SK-N-SH (cell line): ENCODE measurements around the gene ADAMTSL1. TPM values are rescaled to one million over a fixed set of nuclear protein-coding genes. Genes with fewer than 3 reads are reported as not detected.

Experiments
- CTCF ChIA-PET: fragments of 300-600, 350-600 bp; formaldehyde crosslinking; extraction: SDS; loops from one replicate; lab custom pipeline; 2021; lab: Yijun Ruan, JAX
- POLR2A ChIA-PET: fragments of 350-600 bp; sonication (Branson Sonifier 250); formaldehyde crosslinking; extraction: SDS; loops from one replicate; lab custom pipeline; 2020; ENCODE audit warnings: antibody characterized with exemption, inconsistent platforms; lab: Yijun Ruan, JAX
- DNase-seq: peaks from one replicate; pipeline ENCODE4 v3.0.0; 2012
- H2AFZ ChIP-seq: fragments of 200-600 bp; sonication (generic); 2 replicates; pipeline ENCODE4 v1.8.1; 2016; ENCODE audit warnings: antibody characterized with exemption, mild to moderate bottlenecking, low read depth
- H3F3A ChIP-seq: fragments of 200-600 bp; sonication (generic); replicated peaks from 2 replicates; pipeline ENCODE3; 2016; ENCODE audit warnings: antibody characterized with exemption, mild to moderate bottlenecking; ENCODE audit not compliant: insufficient read depth
- H3K27ac ChIP-seq, 2 experiments: fragments of 200-500 bp in 1 of 2; fragments of 200-600 bp in 1 of 2; sonication (Bioruptor generic) in 1 of 2; sonication (generic), shearing (Covaris generic) in 1 of 2; 2 replicates each; pipeline versions ENCODE4 v1.5.1 to v1.6.1; 2014 to 2016; ENCODE audit warnings: low read depth in 2 of 2, inconsistent platforms in 1 of 2, low read length in 1 of 2, mild to moderate bottlenecking in 1 of 2, mixed read lengths in 1 of 2
- H3K27me3 ChIP-seq: fragments of 200-600 bp; sonication (generic), shearing (Covaris generic); 2 replicates; pipeline ENCODE4 v1.6.1; 2016; ENCODE audit warnings: mixed run types; ENCODE audit not compliant: insufficient read depth
- H3K36me3 ChIP-seq, 2 experiments: fragments of 200-500 bp in 1 of 2; fragments of 200-600 bp in 1 of 2; sonication (Bioruptor generic) in 1 of 2; sonication (generic) in 1 of 2; replicated peaks in 1 of 2; 2 replicates each; pipeline versions ENCODE3 to v1.5.1; 2014 to 2016; ENCODE audit warnings: low read length in 1 of 2, mild to moderate bottlenecking in 1 of 2; ENCODE audit not compliant: insufficient read depth in 2 of 2, control insufficient read depth in 1 of 2
- H3K4me1 ChIP-seq, 2 experiments: fragments of 200-500 bp in 1 of 2; fragments of 200-600 bp in 1 of 2; sonication (Bioruptor generic) in 1 of 2; sonication (generic), shearing (Covaris generic) in 1 of 2; 2 replicates each; pipeline versions ENCODE4 v1.5.1 to v1.6.1; 2014 to 2016; ENCODE audit warnings: low read depth in 1 of 2, low read length in 1 of 2, mixed run types in 1 of 2; ENCODE audit not compliant: insufficient read depth in 2 of 2, control insufficient read depth in 1 of 2
- H3K4me2 ChIP-seq: fragments of 200-600 bp; sonication (generic), shearing (Covaris generic); 2 replicates; pipeline ENCODE4 v1.6.1; 2017; ENCODE audit warnings: mixed run types
- H3K4me3 ChIP-seq, 2 experiments: fragments of 200-500 bp in 1 of 2; fragments of 200-600 bp in 1 of 2; sonication (Bioruptor generic) in 1 of 2; sonication (generic), shearing (Covaris generic) in 1 of 2; 2 replicates each; pipeline versions ENCODE4 v1.5.1 to v1.8.1; 2014 to 2016; ENCODE audit warnings: low read depth in 2 of 2, inconsistent platforms in 1 of 2, low read length in 1 of 2, mild to moderate bottlenecking in 1 of 2, mixed read lengths in 1 of 2, moderate library complexity in 1 of 2
- H3K79me2 ChIP-seq: fragments of 200-600 bp; sonication (generic); 2 replicates; pipeline ENCODE4 v1.8.1; 2017; ENCODE audit warnings: mild to moderate bottlenecking; ENCODE audit not compliant: insufficient read depth
- H3K9ac ChIP-seq: fragments of 200-600 bp; sonication (generic); 2 replicates; pipeline ENCODE4 v1.6.1; 2017; ENCODE audit warnings: mixed run types
- H3K9me2 ChIP-seq: fragments of 200-600 bp; sonication (generic); 2 replicates; pipeline ENCODE4 v1.6.1; 2017; ENCODE audit warnings: mixed run types
- H3K9me3 ChIP-seq: fragments of 200-600 bp; sonication (generic); 2 replicates; pipeline ENCODE4 v1.6.1; 2017; ENCODE audit warnings: mixed run types, mild to moderate bottlenecking, moderate library complexity
- H4K20me1 ChIP-seq: fragments of 200-600 bp; sonication (generic); 2 replicates; pipeline ENCODE4 v1.6.1; 2017; ENCODE audit warnings: mild to moderate bottlenecking, mixed run types; ENCODE audit not compliant: insufficient read depth
- CHD2 ChIP-seq: fragments of 150-350 bp; IDR thresholded peaks from 2 replicates; pipeline ENCODE4 v1.6.1; 2018; ENCODE audit warnings: low read length; ENCODE audit not compliant: partially characterized antibody
- EP300 ChIP-seq, 2 experiments: IDR thresholded peaks; 2 replicates each; pipeline versions ENCODE4 v1.4.0 to v1.6.1; 2012; ENCODE audit warnings: borderline replicate concordance in 1 of 2, low read depth in 1 of 2, low read length in 1 of 2
- EZH2phosphoT487 ChIP-seq: fragments of 200-600 bp; sonication (generic); IDR thresholded peaks from 2 replicates; pipeline ENCODE4 v1.6.1; 2017; ENCODE audit warnings: low read depth, mixed run types, mild to moderate bottlenecking, antibody characterized with exemption, moderate library complexity, borderline replicate concordance
- FOXM1 ChIP-seq: IDR thresholded peaks from 2 replicates; pipeline ENCODE4 v1.4.0; 2012; ENCODE audit warnings: low read depth, mild to moderate bottlenecking
- IRF3 ChIP-seq: fragments of 150-350 bp; IDR thresholded peaks from 2 replicates; pipeline ENCODE4 v1.6.1; 2016; ENCODE audit warnings: mild to moderate bottlenecking, low read depth, low read length
- JUND ChIP-seq: IDR thresholded peaks from 2 replicates; pipeline ENCODE4 v1.4.0; 2012
- MAX ChIP-seq: IDR thresholded peaks from 2 replicates; pipeline ENCODE4 v1.4.0; 2012; ENCODE audit warnings: low read depth
- MXI1 ChIP-seq: IDR thresholded peaks from 2 replicates; pipeline ENCODE4 v1.6.1; 2012; ENCODE audit warnings: mild to moderate bottlenecking, low read depth, low read length, improper control_type of control experiment
- NFIC ChIP-seq: IDR thresholded peaks from 2 replicates; pipeline ENCODE4 v1.4.0; 2012; ENCODE audit warnings: borderline replicate concordance
- NRF1 ChIP-seq: IDR thresholded peaks from 2 replicates; pipeline ENCODE4 v1.6.1; 2012; ENCODE audit warnings: low read depth, mild to moderate bottlenecking, low read length
- POLR2AphosphoS5 ChIP-seq: IDR thresholded peaks from 2 replicates; pipeline ENCODE4 v1.6.1; 2012; ENCODE audit warnings: low read depth, low read length
- RCOR1 ChIP-seq: fragments of 150-350 bp; IDR thresholded peaks from 2 replicates; pipeline ENCODE4 v1.6.1; 2017; ENCODE audit warnings: antibody characterized with exemption, low read length
- RFX5 ChIP-seq: IDR thresholded peaks from 2 replicates; pipeline ENCODE4 v1.6.1; 2012; ENCODE audit warnings: mild to moderate bottlenecking, improper control_type of control experiment, low read length
- RXRA ChIP-seq: IDR thresholded peaks from 2 replicates; pipeline ENCODE4 v1.4.0; 2012; ENCODE audit warnings: low read depth, mild to moderate bottlenecking, borderline replicate concordance
- SIN3A ChIP-seq: IDR thresholded peaks from 2 replicates; pipeline ENCODE4 v1.6.1; 2012; ENCODE audit warnings: low read depth, mild to moderate bottlenecking, low read length, moderate library complexity, borderline replicate concordance
- TAF1 ChIP-seq: IDR thresholded peaks from 2 replicates; pipeline ENCODE4 v1.6.1; 2012; ENCODE audit warnings: low read depth, mild to moderate bottlenecking, low read length, moderate library complexity, borderline replicate concordance
- TCF12 ChIP-seq: IDR thresholded peaks from 2 replicates; pipeline ENCODE4 v1.4.0; 2012
- TEAD4 ChIP-seq: IDR thresholded peaks from 2 replicates; pipeline ENCODE4 v1.4.0; 2012; ENCODE audit warnings: mild to moderate bottlenecking, borderline replicate concordance; ENCODE audit not compliant: insufficient read depth
- USF1 ChIP-seq: IDR thresholded peaks from 2 replicates; pipeline ENCODE4 v1.4.0; 2012; ENCODE audit warnings: low read depth, borderline replicate concordance
- USF2 ChIP-seq: fragments of 150-350 bp; IDR thresholded peaks from 2 replicates; pipeline ENCODE4 v1.6.1; 2017; ENCODE audit warnings: antibody characterized with exemption, low read length, low read depth, borderline replicate concordance
- ZBTB33 ChIP-seq: IDR thresholded peaks from 2 replicates; pipeline ENCODE4 v1.4.0; 2012; ENCODE audit warnings: low read depth, borderline replicate concordance
- WGBS: methylation state at CpG from one replicate; pipeline ENCODE4 v1.1.6; 2017; ENCODE audit warnings: low lambda C conversion rate; 5-methylcytosine and 5-hydroxymethylcytosine counted together
- polyA plus RNA-seq, 3 experiments: library from polyadenylated mRNA; depleted of rRNA; stranded (reverse); fragments of >200 nt; gene quantifications; 2 replicates each; pipeline ENCODE4 v1.2.3, GENCODE V29; 2012

ADAMTSL1 gene
- polyA plus RNA-seq, 1 of the 3 experiments (the other 2 are of a cell fraction) = 114 TPM

GRCh38 chr9:18890372-18890771 lies 416.4 kb downstream of the ADAMTSL1 start (continued):
- no peak for TF ChIP-seq IRF3
- no peak for TF ChIP-seq SIN3A
- peak; percentile 86 for TF ChIP-seq TCF12
- 0 out of 2 replicates have a peak, but pooled peaks have one; percentile 50 for TF ChIP-seq ZBTB33
- no peak for TF ChIP-seq NRF1
- 0 out of 2 replicates have a peak, but pooled peaks have one; percentile 4 for TF ChIP-seq RCOR1
- peak; percentile 84 for TF ChIP-seq JUND
- TF ChIP-seq NFIC = peak; percentile 69

- H2AFZ ChIP-seq = no peak overlapping the region
- no peak overlapping the region for H3K4me2 ChIP-seq
- H3K4me1 ChIP-seq = peaks cover 13 to 34% of the 10 kb centered on the region in 2 experiments; a peak in 3 of 4 replicates
- ChIA-PET POLR2A (no interaction called here), CTCF (no interaction called here)
- 88% methylated on average over 4 of the region's 5 CpGs for WGBS
- no peaks in the 10 kb centered on the region for H3K79me2 ChIP-seq
- DNase-seq = no peak
- H3K9me2 ChIP-seq = no peaks in the 10 kb centered on the region
- H4K20me1 ChIP-seq = no peaks in the 10 kb centered on the region
- H3K27me3 ChIP-seq = no peaks in the 10 kb centered on the region
- peaks cover 7% of the 10 kb centered on the region for H3F3A ChIP-seq
- no peak overlapping the region for H3K9ac ChIP-seq
- peaks cover 12 to 78% of the 10 kb centered on the region in 2 experiments for H3K36me3 ChIP-seq
- H3K4me3 ChIP-seq = no peak overlapping the region
- H3K9me3 ChIP-seq = peaks cover 21% of the 10 kb centered on the region
- no peak overlapping the region for H3K27ac ChIP-seq
- TF ChIP-seq USF1 (no peak), TEAD4 (no peak), POLR2AphosphoS5 (no peak), SIN3A (no peak), CHD2 (no peak), ZBTB33 (no peak), JUND (no peak), EP300 (IDR thresholded peaks at IDR 0.05; ENCODE audit: borderline replicate concordance in 1 of 2, low read depth in 1 of 2, low read length in 1 of 2) (no peak), RXRA (no peak), EZH2phosphoT487 (no peak), USF2 (no peak), MAX (no peak), FOXM1 (no peak), RCOR1 (no peak), TAF1 (no peak), RFX5 (no peak), IRF3 (no peak), MXI1 (no peak)
Measured at GRCh38 chr9:18891946-18892670, 418.2 kb downstream of the ADAMTSL1 start.
